A549 (cell line): ENCODE measurements around the gene ANO2. TPM values are rescaled to one million over a fixed set of nuclear protein-coding genes. Genes with fewer than 3 reads are reported as not detected.

ENCODE experiments used
- ATAC-seq, 2 experiments: fragments of 200-7000 bp in 1 of 2; fragments of >200 bp in 1 of 2; cut with Nextera tagmentation in 1 of 2; cut with Tn5 transposase in 1 of 2; 3 replicates each; pipeline versions ENCODE4 v1.8.0 to v1.9.1; 2018 to 2020; ENCODE audit warnings: mild to moderate bottlenecking in 1 of 2, moderate library complexity in 1 of 2
- CTCF ChIA-PET: fragments of 300-600 bp; sonication (Branson Sonifier 250); formaldehyde crosslinking; extraction: SDS; loops from one replicate; lab custom pipeline; 2021; ENCODE audit warnings: antibody characterized with exemption, inconsistent platforms; lab: Yijun Ruan, JAX
- POLR2A ChIA-PET: fragments of 350-600 bp; formaldehyde crosslinking; extraction: SDS; loops from one replicate; lab custom pipeline; 2021; ENCODE audit warnings: antibody characterized with exemption, inconsistent platforms; lab: Yijun Ruan, JAX
- DNase-seq, 2 experiments: peaks; one replicate each; pipeline versions ENCODE4 v3.0.0 to v3.0.0-alpha.2; 2011 to 2016; ENCODE audit warnings: low read depth in 1 of 2, low spot score in 1 of 2
- FAIRE-seq: peaks from 2 replicates; lab custom pipeline; 2011; peaks lifted over from hg19 to GRCh38; lab: Jason Lieb, UNC
- H3K27ac ChIP-seq, 2 experiments: fragments of >200 bp; sonication (Bioruptor Twin); formaldehyde crosslinking; 3 replicates each; pipeline ENCODE4 v1.5.1; 2016 to 2017
- H3K4me1 ChIP-seq: fragments of >200 bp; sonication (Bioruptor Twin); formaldehyde crosslinking; 3 replicates; pipeline ENCODE4 v1.6.1; 2016
- H3K4me2 ChIP-seq: fragments of >200 bp; sonication (Bioruptor Twin); formaldehyde crosslinking; 3 replicates; pipeline ENCODE4 v1.6.1; 2016
- H3K4me3 ChIP-seq: fragments of >200 bp; sonication (Bioruptor Twin); formaldehyde crosslinking; 3 replicates; pipeline ENCODE4 v1.5.1; 2016
- H3K9me3 ChIP-seq: fragments of >200 bp; sonication (Bioruptor Twin); formaldehyde crosslinking; 3 replicates; pipeline ENCODE4 v1.6.1; 2016
- BHLHE40 ChIP-seq: IDR thresholded peaks from 2 replicates; pipeline ENCODE4 v1.6.1; 2012; ENCODE audit warnings: low read depth, low read length, inconsistent platforms
- CBX8 ChIP-seq: fragments of 200-600 bp; sonication (generic); IDR thresholded peaks from 2 replicates; pipeline ENCODE4 v1.6.1; 2016
- CEBPB ChIP-seq, 2 experiments: fragments of >200 bp in 1 of 2; sonication (Bioruptor Twin) in 1 of 2; formaldehyde crosslinking in 1 of 2; IDR thresholded peaks; 2 replicates each; pipeline ENCODE4 v1.6.1; 2012 to 2016
- EHF ChIP-seq: fragments of 250-450 bp; sonication (Bioruptor Pico); IDR thresholded peaks from 2 replicates; pipeline ENCODE4 v1.5.0; 2020; ENCODE audit warnings: mild to moderate bottlenecking
- EHMT2 ChIP-seq: fragments of 200-600 bp; sonication (generic); IDR thresholded peaks from 2 replicates; pipeline ENCODE4 v1.6.1; 2016; ENCODE audit warnings: antibody characterized with exemption, low read depth, mild to moderate bottlenecking, moderate library complexity
- ELK1 ChIP-seq: fragments of 150-350 bp; IDR thresholded peaks from 2 replicates; pipeline ENCODE4 v1.6.1; 2014; ENCODE audit warnings: low read depth, mild to moderate bottlenecking, low read length
- ESRRA ChIP-seq: fragments of 150-350 bp; IDR thresholded peaks from 2 replicates; pipeline ENCODE4 v1.6.1; 2014; ENCODE audit warnings: mild to moderate bottlenecking, low read length, borderline replicate concordance
- FOXS1 ChIP-seq: fragments of 250-450 bp; sonication (Bioruptor Pico); IDR thresholded peaks from 2 replicates; pipeline ENCODE4 v1.5.0; 2020; ENCODE audit warnings: mild to moderate bottlenecking, moderate library complexity
- GATA3 ChIP-seq: IDR thresholded peaks from 2 replicates; pipeline ENCODE4 v1.6.1; 2012; ENCODE audit warnings: borderline replicate concordance
- HDAC2 ChIP-seq: fragments of 200-600 bp; sonication (generic); IDR thresholded peaks from 2 replicates; pipeline ENCODE4 v1.6.1; 2016
- HMGXB4 ChIP-seq: fragments of 250-450 bp; sonication (Bioruptor Pico); IDR thresholded peaks from 2 replicates; pipeline ENCODE4 v1.5.0; 2021; ENCODE audit warnings: mild to moderate bottlenecking, moderate library complexity, borderline replicate concordance
- HOXA7 ChIP-seq: fragments of 250-450 bp; sonication (Bioruptor Pico); IDR thresholded peaks from 2 replicates; pipeline ENCODE4 v1.5.0; 2020; ENCODE audit warnings: mild to moderate bottlenecking, moderate library complexity
- MAFK ChIP-seq: fragments of 450-650 bp; IDR thresholded peaks from 2 replicates; pipeline ENCODE4 v1.6.1; 2014; ENCODE audit not compliant: partially characterized antibody
- MYC ChIP-seq: IDR thresholded peaks from 2 replicates; pipeline ENCODE4 v1.6.1; 2012; ENCODE audit warnings: mild to moderate bottlenecking, inconsistent platforms, low read length, improper control_type of control experiment, borderline replicate concordance
- NPAS2 ChIP-seq: fragments of 250-450 bp; sonication (Bioruptor Pico); IDR thresholded peaks from 2 replicates; pipeline ENCODE4 v1.8.0; 2022; ENCODE audit warnings: mild to moderate bottlenecking, moderate library complexity, borderline replicate concordance
- NR3C1 ChIP-seq: fragments of >200 bp; sonication (Bioruptor Twin); formaldehyde crosslinking; IDR thresholded peaks from 3 replicates; pipeline ENCODE4 v1.6.1; 2017
- PHF8 ChIP-seq: fragments of 200-600 bp; sonication (generic); IDR thresholded peaks from 2 replicates; pipeline ENCODE4 v1.6.1; 2016; ENCODE audit warnings: low read depth, mild to moderate bottlenecking, antibody characterized with exemption, moderate library complexity, borderline replicate concordance
- POLR2AphosphoS2 ChIP-seq: conservative IDR thresholded peaks from 2 replicates; pipeline ENCODE4 v1.6.1; 2012; ENCODE audit warnings: low read length, improper control_type of control experiment, inconsistent platforms
- SMC3 ChIP-seq: fragments of >200 bp; sonication (Bioruptor Twin); formaldehyde crosslinking; IDR thresholded peaks from 3 replicates; pipeline ENCODE4 v1.6.1; 2018; ENCODE audit warnings: inconsistent platforms
- SREBF2 ChIP-seq: fragments of 450-650 bp; IDR thresholded peaks from 2 replicates; pipeline ENCODE4 v1.6.1; 2014; ENCODE audit warnings: mild to moderate bottlenecking, moderate library complexity
- USF2 ChIP-seq: fragments of 450-650 bp; IDR thresholded peaks from 2 replicates; pipeline ENCODE4 v1.6.1; 2014; ENCODE audit warnings: antibody characterized with exemption
- ZC3H11A ChIP-seq: fragments of 450-650 bp; IDR thresholded peaks from 2 replicates; pipeline ENCODE4 v1.6.1; 2014; ENCODE audit warnings: antibody characterized with exemption, mild to moderate bottlenecking
- ZNF302 ChIP-seq: fragments of 250-450 bp; sonication (Bioruptor Pico); IDR thresholded peaks from 2 replicates; pipeline ENCODE4 v1.9.0; 2021; ENCODE audit warnings: inconsistent platforms, mild to moderate bottlenecking, moderate library complexity
- ZSCAN20 ChIP-seq: fragments of 250-450 bp; sonication (Bioruptor Pico); IDR thresholded peaks from 2 replicates; pipeline ENCODE4 v1.8.0; 2022; ENCODE audit warnings: mild to moderate bottlenecking, moderate library complexity
- WGBS: methylation state at CpG from one replicate; pipeline ENCODE4 v1.1.6; 2017; ENCODE audit errors: missing lambda C conversion rate; 5-methylcytosine and 5-hydroxymethylcytosine counted together
- polyA plus RNA-seq, 4 experiments: library from polyadenylated mRNA; depleted of rRNA in 3 of 4; stranded (reverse); fragments of >200 nt; fragmentation: RNase III in 1 of 4; extraction: RNeasy Plus Mini Kit Qiagen cat#74134 plus additional on column Dnase treatment in 1 of 4; gene quantifications; 2 replicates in 3 of 4; 3 replicates in 1 of 4; pipeline ENCODE4 v1.2.3, GENCODE V29; 2011 to 2017
- TF ChIP-seq, protein P1 (sequence below): fragments of >200 bp; sonication (Bioruptor Twin); formaldehyde crosslinking; IDR thresholded peaks from 2 replicates; pipeline ENCODE4 v1.6.1; 2016
- TF ChIP-seq, protein P2 (sequence below): fragments of 250-450 bp; sonication (Bioruptor Pico); IDR thresholded peaks from 2 replicates; pipeline ENCODE4 v1.5.0; 2020; ENCODE audit warnings: low read depth, mild to moderate bottlenecking, moderate library complexity
- TF ChIP-seq, protein P3 (sequence below): fragments of >200 bp; sonication (Bioruptor Twin); formaldehyde crosslinking; IDR thresholded peaks from 3 replicates; pipeline ENCODE4 v1.5.1; 2016

Gene ANO2
- polyA plus RNA-seq, 2 of the 4 experiments (the other 2 are of a cell fraction) = not detected

DNA sequence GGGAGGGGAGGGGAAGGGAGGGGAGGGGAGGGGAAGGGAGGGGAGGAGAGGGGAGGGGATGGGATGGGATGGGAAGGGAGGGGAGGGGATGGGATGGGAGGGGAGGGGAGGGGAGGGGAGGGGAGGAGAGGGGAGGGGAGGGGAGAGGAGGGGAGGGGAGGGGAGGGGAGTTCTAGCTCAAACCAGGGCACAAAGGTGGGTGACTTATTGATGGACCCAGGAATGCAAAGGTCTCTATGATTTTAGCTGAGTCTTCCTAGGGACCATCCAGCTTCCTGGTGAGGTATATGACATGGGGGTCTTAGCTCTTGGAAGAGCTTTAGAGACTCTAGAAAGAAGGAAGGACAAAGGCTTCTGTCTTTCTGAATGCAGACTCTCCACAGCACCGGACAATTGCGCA is 42.3 kb downstream of the ANO2 start:
- Histone ChIP-seq H3K27ac (no peak overlapping the region), H3K4me1 (no peaks in the 10 kb centered on the region), H3K9me3 (no peaks in the 10 kb centered on the region), H3K4me3 (no peak overlapping the region), H3K4me2 (no peak overlapping the region)
- FAIRE-seq = no peak
- ChIA-PET POLR2A (no interaction called here), CTCF (interaction anchor here (1.3 kb wide), 1 partner anchor 11 kb away, joined by 3 read pairs; no protein-coding TSS in a partner anchor)
- 96% methylated on average over 2 of the region's 2 CpGs for WGBS
- no peak for ATAC-seq
- TF ChIP-seq HDAC2 (no peak), SREBF2 (no peak), BHLHE40 (no peak), USF2 (no peak), POLR2AphosphoS2 (no peak), MYC (no peak), GATA3 (no peak), ZC3H11A (no peak), ESRRA (no peak)
- TF ChIP-seq, protein P1, sequence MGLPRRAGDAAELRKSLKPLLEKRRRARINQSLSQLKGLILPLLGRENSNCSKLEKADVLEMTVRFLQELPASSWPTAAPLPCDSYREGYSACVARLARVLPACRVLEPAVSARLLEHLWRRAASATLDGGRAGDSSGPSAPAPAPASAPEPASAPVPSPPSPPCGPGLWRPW = no peak
- no peak for DNase-seq

- H3K4me1 ChIP-seq = no peaks in the 10 kb centered on the region
- WGBS = 48% methylated on average over 6 of the region's 6 CpGs
- FAIRE-seq (no peak), ATAC-seq (no peak), DNase-seq (no peak)
- no peak overlapping the region for H3K4me2 ChIP-seq
- no peak overlapping the region for H3K27ac ChIP-seq
- H3K9me3 ChIP-seq = no peaks in the 10 kb centered on the region
- ChIA-PET POLR2A (no interaction called here), CTCF (no interaction called here)
- no peak overlapping the region for H3K4me3 ChIP-seq
- no peak for TF ChIP-seq ZNF302 (CRISPR knock-in tag)
- no peak for TF ChIP-seq EHMT2
- no peak for TF ChIP-seq CBX8
- no peak for TF ChIP-seq NPAS2 (CRISPR knock-in tag)
- no peak for TF ChIP-seq FOXS1 (CRISPR knock-in tag)
- TF ChIP-seq MAFK = no peak
- TF ChIP-seq HMGXB4 (CRISPR knock-in tag) = no peak
- TF ChIP-seq SMC3 = no peak
- no peak for TF ChIP-seq NR3C1
- no peak for TF ChIP-seq MYC
- no peak for TF ChIP-seq CEBPB (IDR thresholded peaks at IDR 0.05)
- no peak for TF ChIP-seq GATA3
- TF ChIP-seq, protein P2, sequence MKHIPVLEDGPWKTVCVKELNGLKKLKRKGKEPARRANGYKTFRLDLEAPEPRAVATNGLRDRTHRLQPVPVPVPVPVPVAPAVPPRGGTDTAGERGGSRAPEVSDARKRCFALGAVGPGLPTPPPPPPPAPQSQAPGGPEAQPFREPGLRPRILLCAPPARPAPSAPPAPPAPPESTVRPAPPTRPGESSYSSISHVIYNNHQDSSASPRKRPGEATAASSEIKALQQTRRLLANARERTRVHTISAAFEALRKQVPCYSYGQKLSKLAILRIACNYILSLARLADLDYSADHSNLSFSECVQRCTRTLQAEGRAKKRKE (CRISPR knock-in tag) = no peak
- TF ChIP-seq PHF8 = no peak
- no peak for TF ChIP-seq HOXA7 (CRISPR knock-in tag)
- no peak for TF ChIP-seq POLR2AphosphoS2
- TF ChIP-seq, protein P3, sequence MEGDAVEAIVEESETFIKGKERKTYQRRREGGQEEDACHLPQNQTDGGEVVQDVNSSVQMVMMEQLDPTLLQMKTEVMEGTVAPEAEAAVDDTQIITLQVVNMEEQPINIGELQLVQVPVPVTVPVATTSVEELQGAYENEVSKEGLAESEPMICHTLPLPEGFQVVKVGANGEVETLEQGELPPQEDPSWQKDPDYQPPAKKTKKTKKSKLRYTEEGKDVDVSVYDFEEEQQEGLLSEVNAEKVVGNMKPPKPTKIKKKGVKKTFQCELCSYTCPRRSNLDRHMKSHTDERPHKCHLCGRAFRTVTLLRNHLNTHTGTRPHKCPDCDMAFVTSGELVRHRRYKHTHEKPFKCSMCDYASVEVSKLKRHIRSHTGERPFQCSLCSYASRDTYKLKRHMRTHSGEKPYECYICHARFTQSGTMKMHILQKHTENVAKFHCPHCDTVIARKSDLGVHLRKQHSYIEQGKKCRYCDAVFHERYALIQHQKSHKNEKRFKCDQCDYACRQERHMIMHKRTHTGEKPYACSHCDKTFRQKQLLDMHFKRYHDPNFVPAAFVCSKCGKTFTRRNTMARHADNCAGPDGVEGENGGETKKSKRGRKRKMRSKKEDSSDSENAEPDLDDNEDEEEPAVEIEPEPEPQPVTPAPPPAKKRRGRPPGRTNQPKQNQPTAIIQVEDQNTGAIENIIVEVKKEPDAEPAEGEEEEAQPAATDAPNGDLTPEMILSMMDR = no peak
- TF ChIP-seq ELK1 = no peak
- no peak for TF ChIP-seq ZSCAN20 (CRISPR knock-in tag)
- TF ChIP-seq EHF (CRISPR knock-in tag) = no peak
Observed at GRCh38 chr12:5901416-5901815, 43.6 kb downstream of the ANO2 start.
